Hematopoietic multipotent progenitor cell treated with erythropoietin and hydrocortisone succinate and interleukin-3 and kit ligand, for 15 days (in vitro differentiated cells): Measurements from ENCODE around the gene WNT9A.
"Not testable (repeated sequence)": the region's sequence is repeated elsewhere in the genome, so short reads cannot be mapped to it uniquely, and the experiment has no call there.

Source experiments
- DNase-seq: peaks from one replicate; pipeline ENCODE4 v3.0.0-alpha.2; 2015; ENCODE audit warnings: low spot score

The WNT9A gene

GRCh38 chr1:227886503-227886961, 61.2 kb downstream of the WNT9A start:
- DNase-seq: no peak

- DNase-seq: peak; percentile 30
Measured at GRCh38 chr1:227885648-227886502, 61.9 kb downstream of the WNT9A start.

GRCh38 chr1:227885135-227885647, 62.5 kb downstream of the WNT9A start:
- no peak for DNase-seq

- no peak for DNase-seq
Measured at GRCh38 chr1:227884370-227885134, 63.2 kb downstream of the WNT9A start.

- no peak for DNase-seq
Measured at GRCh38 chr1:227883641-227884301, 64.0 kb downstream of the WNT9A start.

- no peak for DNase-seq
Measured at GRCh38 chr1:227883073-227883520, 64.6 kb downstream of the WNT9A start.

GRCh38 chr1:227880342-227880924, 67.3 kb downstream of the WNT9A start:
- no peak for DNase-seq

- not testable (repeated sequence) for DNase-seq
Measured at GRCh38 chr1:227877810-227878209, 69.9 kb downstream of the WNT9A start.

GRCh38 chr1:227871892-227872291, 75.8 kb downstream of the WNT9A start:
- DNase-seq: not testable (repeated sequence)

GRCh38 chr1:227870366-227870765, 77.4 kb downstream of the WNT9A start:
- DNase-seq: no peak

- no peak for DNase-seq
Measured at GRCh38 chr1:227869851-227870305, 77.9 kb downstream of the WNT9A start.

GRCh38 chr1:227869279-227869842, 78.4 kb downstream of the WNT9A start:
- DNase-seq: no peak
